COLO668 (cell line): ENCODE measurements around the gene AUTS2.

Experiments used
- DNase-seq: peaks from one replicate; lab custom pipeline; 2025; ENCODE audit not compliant: unreplicated experiment; lab: John Stamatoyannopoulos, UW

AUTS2 gene

GRCh38 chr7:70044981-70045380 is 446.7 kb downstream of the AUTS2 start:
- DNase-seq, result no peak

GRCh38 chr7:70047384-70047783 is 449.1 kb downstream of the AUTS2 start:
- no peak for DNase-seq

GRCh38 chr7:70047891-70048448 is 449.7 kb downstream of the AUTS2 start:
- no peak for DNase-seq

GRCh38 chr7:70051726-70052125 is 453.5 kb downstream of the AUTS2 start:
- no peak for DNase-seq

GRCh38 chr7:70052691-70053090 is 454.4 kb downstream of the AUTS2 start:
- DNase-seq, result no peak

GRCh38 chr7:70053421-70053820 is 455.1 kb downstream of the AUTS2 start:
- no peak for DNase-seq

GRCh38 chr7:70053989-70054388 is 455.7 kb downstream of the AUTS2 start:
- no peak for DNase-seq

GRCh38 chr7:70056363-70056762 is 458.1 kb downstream of the AUTS2 start:
- no peak for DNase-seq

GRCh38 chr7:70060298-70061068 is 462.2 kb downstream of the AUTS2 start:
- no peak for DNase-seq

GRCh38 chr7:70063371-70063770 is 465.1 kb downstream of the AUTS2 start:
- no peak for DNase-seq

GRCh38 chr7:70063927-70064326 is 465.7 kb downstream of the AUTS2 start:
- no peak for DNase-seq

GRCh38 chr7:70066844-70067243 is 468.6 kb downstream of the AUTS2 start:
- no peak for DNase-seq

- DNase-seq, result no peak
These were observed 470.3 kb downstream of the AUTS2 start for GRCh38 chr7:70068531-70068930.

- no peak for DNase-seq
These were observed 471.7 kb downstream of the AUTS2 start for GRCh38 chr7:70069977-70070376.

- DNase-seq, result no peak
These were observed 473.5 kb downstream of the AUTS2 start for GRCh38 chr7:70071766-70072165.

- peak; percentile 18 for DNase-seq
These were observed 473.9 kb downstream of the AUTS2 start for GRCh38 chr7:70072220-70072619.

- no peak for DNase-seq
These were observed 478.1 kb downstream of the AUTS2 start for GRCh38 chr7:70076325-70076724.

GRCh38 chr7:70082099-70082611 is 483.9 kb downstream of the AUTS2 start:
- no peak for DNase-seq

- DNase-seq, result no peak
These were observed 493.1 kb downstream of the AUTS2 start for GRCh38 chr7:70091362-70091761.

GRCh38 chr7:70092314-70093204 is 494.3 kb downstream of the AUTS2 start:
- DNase-seq, result no peak

GRCh38 chr7:70093205-70093904 is 495.1 kb downstream of the AUTS2 start:
- DNase-seq, result no peak
